GM18499 (cell line): ENCODE results near the gene CUL9.

Source experiments
- ATAC-seq: cut with Tn5 transposase; IDR thresholded peaks from one replicate; pipeline ENCODE4 v1.9.1; 2021; ENCODE audit warnings: moderate number of reproducible peaks; ENCODE audit not compliant: insufficient read depth, unreplicated experiment

Gene CUL9

DNA sequence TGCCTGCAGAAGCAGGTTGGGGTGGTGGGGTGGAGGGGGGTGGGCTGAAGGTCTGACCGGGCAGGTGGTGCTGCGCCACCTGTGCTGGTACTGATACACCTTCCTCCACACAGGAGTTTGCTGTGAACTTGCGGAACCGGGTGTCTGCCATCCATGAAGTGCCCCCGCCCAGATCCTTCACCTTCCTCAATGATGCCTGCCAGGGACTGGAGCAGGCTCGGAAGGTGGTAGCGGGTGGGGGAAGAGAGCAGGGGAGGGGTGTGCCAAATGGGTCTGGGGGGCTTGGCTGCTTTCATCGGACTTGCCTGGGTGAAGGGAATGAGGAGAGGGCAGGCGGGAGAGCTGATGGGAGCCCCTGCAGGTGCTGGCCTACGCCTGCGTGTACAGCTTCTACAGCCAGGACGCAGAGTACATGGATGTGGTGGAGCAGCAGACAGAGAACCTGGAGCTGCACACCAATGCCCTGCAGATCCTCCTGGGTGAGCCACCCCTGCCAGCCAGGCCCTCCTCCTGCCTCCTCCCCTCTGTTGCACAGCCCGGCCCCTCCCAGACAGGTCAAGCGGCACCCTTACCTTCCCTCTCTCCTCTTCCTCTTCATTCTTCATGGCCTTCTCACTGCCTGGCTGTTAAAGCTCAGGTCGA lies 40.5 kb downstream of the CUL9 start:
- no peak for ATAC-seq

DNA sequence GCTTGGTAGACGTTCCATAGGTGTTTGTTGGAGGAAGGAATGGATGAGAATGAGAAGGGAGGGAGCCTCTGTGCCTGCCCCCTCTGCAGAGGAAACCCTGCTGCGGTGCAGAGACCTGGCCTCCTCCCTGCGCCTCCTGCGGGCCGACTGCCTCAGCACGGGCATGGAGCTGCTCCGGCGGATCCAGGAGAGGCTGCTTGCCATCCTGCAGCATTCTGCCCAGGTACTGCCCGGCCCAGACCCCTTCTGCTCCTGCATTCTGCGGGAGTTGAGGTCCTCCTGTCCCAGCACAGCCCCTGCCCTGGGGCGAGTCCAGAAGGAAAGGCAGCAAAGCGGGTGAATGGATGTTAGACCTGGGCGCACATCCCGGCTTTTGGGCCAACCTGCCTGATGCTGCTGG lies 41.2 kb downstream of the CUL9 start:
- no peak for ATAC-seq

DNA sequence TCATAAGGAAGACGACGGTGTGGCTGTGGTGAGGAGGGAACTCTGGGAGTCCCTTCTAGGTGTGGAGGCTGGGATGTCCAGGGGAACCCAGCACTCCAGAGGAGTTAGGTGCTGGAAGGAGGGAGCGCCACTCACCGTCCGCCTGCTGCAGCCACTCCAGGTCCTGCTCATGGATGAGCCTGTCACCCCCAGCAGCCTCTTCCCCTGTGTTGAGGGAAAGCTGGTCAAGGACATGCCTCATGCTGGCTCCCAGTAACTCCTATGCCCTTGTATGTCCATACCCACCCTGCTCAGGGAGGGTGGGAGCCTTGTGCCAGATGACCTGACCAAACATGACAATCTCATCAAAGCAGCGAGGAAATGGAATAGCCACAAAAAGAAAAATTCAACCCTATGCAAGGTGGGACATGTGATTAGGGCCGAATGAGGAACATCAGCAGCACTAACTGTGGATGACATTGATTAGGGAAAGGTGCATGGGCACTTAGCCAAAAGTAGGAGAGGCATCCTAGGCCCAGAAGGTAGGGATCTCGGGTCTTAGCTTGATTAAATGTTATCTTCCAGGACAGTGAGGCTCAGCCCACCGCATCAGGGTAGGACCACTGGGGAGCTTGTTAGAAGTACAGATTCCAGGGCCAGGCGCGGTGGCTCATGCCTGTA lies 44.3 kb downstream of the CUL9 start:
- no peak for ATAC-seq

DNA sequence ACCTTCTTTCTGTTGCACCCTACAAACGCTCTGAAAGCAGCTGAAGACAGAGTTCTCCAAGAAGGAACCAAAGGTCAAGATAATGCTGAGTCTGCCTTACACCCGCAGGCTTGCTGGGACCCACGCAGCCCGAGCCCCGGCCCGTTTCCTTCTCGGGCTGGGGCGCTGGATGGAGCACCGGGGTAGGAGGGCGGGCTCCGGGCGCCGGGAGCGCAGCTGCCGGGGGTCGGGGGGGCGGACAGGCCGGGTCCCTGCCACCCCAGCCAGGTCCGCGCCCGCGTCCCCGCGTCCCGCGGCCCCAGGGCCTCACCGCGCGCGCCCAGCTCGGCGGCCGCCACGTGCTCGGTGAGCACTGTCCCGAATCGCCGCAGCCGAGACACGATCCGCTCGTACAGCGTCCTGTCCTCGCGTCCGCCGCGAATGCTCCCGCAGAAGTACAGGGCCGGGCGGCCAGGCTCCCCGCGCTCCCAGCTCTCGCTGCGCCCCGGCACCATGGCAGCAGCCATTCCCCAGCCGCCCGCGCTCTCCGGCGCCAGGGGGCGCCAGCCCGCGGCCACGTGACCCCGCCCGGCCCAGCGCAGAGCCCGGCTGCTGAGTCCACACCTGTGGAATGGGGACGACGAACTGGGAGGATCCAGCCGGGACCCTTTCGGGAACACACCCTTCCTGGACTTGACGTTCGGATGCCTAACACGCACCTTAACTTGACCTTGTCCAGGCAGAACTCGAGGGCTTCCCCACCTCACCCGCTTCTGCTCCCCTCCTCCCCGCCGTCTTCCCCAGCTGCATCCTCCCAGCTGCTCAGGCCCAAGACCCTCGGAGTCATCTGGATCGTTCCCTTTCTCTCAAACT lies 47.2 kb downstream of the CUL9 start, which contains the start of gene DNPH1:
Gene DNPH1, minus strand, starts transcription at position 531 of the 852 bp plus-strand sequence. Its CDS starts 25 bp downstream, at position 506.
- no peak for ATAC-seq

DNA sequence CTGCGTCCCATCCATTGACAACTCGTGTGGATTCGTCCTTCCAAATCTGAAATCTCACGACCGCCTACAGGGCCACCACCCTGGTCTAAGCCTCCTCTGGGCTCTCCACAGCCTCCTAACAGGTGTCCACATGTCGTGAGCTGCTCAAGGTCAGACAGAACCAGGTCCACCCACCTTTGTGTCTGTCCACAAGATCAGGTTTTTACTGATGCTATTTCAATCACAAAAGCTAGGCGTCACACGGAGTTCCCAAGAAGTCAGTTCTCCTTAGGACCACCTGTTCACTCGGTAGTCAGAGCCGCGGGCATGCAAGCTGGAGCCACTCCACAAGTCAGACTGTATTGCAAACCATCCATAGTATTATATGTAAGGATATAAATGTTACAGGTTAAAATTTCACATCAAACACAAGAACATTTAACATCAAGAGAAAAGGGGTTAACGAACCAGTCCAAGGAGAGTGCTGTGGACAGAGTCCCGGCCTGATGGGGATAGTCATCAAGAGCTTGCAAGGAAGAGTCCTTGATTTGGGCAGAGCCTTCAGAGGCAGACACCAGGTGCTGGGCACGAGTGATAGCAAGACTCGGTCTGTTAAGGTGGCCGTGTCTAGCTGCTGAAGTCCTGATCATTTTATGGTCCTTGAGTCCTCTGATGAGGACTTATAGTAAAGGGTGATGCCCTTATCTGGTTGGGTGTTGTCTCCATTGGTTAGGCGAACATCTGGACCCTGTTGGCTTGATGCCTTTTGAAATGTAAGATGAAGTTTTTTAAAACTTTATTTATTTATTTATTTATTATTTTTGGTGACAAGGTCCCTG lies 48.0 kb downstream of the CUL9 start:
- no peak for ATAC-seq

DNA sequence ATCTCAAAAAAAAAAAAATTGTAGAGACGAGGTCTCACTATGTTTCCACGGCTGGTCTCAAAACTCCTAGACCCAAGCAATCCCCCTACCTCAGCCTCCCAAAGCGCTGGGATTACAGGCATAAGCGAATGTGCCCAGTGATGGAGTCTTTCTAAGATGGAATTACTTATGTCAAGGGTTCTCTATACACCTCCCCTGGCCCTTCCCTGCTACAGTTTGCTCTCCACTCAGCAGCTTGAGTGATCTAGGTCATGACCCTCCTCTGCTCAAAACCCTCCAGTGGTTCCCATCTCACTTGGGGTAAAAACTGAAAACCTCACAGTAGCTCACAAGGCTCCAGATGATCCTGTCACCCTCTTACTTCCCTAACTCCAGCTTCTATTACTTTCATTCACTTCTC lies 49.1 kb downstream of the CUL9 start:
- ATAC-seq: no peak

DNA sequence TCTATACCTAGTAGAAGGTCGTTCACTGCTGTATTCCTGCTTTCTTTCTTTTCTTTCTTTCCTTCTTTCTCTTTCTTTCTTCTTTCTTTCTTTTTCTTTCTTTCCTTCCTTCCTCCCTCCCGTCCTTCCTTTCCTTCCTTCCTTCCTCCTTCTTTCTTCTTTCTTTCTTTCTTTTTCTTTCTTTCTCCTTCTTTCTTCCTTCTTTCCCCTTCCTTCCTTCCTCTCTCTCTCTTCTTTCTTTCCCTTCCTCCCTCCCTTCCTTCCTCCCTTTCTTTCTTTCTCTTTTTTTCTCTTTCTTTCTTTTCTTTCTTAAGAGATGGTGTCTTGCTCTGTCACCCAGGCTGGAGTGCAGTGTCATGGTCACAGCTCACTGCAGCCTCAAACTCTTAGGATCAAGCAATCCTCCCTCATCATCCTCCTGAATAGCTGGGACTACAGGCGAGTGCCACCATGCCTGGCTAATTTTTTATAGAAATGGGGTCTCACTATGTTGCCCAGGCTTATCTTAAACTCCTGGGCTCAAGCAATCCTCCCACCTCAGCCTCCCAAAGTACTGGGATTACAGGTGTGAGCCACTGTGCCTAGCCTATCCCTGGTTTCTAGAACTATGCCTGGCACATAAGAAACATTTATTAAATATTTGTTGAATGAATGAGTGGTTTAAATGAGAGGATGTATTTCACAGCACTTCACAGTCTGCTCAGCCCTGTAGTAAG lies 49.9 kb downstream of the CUL9 start:
- no peak for ATAC-seq

DNA sequence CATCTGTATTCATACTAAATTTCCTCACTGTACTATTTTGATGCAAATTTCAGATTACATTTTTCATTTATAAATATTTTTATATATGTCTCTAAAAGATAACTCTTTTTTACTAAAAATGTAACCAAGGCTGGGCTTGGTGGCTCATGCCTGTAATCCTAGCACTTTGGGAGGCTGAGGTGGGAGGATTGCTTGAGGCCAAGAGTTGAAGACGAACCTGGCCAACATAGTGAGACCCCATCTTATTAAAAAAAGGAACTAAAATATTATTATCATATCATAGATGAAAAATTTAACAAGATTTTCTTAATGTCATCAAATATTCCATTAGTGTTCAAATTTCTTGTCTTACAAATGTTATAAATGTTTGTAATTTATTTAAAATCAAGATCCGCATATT lies 53.8 kb downstream of the CUL9 start:
- ATAC-seq: no peak

DNA sequence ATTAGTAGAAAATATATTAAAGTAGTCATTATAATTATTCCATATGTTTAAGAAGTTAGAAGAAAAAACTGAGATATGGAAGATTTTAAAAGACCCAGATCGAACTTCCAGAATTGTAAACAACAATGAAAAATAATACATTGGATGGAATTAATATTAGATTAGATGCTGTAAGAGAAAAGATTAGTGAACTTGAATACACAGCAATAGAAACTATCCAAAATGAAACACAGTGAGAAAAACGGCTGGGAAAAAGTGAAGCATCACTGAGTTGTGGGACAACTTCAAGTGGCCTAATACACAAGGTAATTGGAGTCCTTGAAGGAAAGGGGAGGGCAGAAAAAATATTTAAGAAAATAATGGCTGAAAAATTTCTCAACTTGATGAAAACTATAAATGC lies 57.1 kb downstream of the CUL9 start:
- no peak for ATAC-seq

DNA sequence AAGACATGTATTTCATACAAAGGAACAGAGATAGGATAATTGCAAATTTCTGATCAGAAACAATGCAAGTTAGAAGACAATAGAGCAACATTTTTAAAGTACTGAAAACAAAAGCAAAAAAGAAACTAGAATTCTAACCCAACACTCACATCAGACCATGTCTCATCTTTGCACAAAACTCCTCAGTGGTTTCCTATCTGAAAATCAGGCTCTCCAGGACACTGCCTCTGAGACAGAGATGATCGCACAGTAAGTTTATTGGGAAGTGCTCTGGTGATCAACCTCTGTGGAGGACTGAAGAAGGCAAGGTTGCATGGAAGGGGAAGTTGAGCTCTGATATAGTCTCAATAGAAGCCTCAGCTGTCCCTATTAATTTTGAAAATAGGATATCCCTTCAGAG lies 59.0 kb downstream of the CUL9 start:
- no peak for ATAC-seq

DNA sequence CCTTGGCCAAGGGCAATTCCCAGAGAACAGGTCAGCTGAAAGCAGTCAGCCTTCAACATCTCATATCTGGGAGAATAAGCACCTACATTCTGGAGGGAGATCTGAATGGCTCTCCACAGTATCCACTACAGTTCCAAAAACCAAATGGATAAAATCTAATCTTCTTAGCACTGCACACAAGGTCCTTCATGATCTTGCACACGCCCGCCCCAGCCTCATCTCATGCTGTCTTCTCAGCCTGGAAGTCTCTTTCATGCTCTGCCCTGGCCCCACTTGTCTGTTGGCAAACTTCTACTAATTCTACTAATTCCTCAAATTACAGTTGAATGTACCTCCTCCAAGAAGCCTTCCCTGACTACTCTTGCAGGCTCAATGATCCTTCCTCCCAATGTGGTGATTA lies 59.5 kb downstream of the CUL9 start:
- no peak for ATAC-seq

DNA sequence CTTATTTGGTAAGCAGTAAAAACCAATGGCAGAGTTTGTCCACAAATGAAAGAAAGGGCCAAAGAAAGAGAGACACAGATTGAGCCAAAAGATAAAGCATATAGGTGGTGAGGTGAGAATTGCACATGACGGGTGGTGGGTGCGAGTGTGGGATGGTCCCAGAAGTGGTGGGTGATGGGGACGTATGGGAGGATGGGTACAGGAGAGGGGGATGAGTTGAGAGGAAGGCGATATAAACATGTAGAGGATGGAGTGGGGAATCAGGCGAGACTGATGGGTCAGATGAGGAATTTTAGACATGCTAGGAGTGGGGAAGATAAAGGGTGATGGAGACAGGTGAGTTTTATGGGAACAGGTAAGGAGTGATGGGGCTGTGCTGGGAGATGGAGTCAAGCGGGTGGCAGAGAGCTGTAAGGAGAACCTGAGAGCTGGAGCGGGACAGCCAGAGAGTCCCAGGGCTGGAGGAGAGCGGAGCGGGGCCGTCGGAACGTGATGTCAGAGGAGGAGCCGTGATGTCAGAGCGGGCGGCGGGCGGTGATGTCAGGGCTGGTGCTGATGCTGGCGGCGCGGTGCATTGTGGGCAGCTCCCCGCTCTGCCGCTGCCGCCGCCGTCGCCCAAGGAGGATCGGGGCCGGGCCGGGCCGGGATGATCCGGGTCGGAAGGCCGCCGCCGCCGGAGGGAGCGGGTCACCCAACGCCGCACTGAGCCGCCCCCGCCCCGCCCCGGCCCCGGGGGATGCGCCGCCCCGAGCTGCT lies 61.1 kb downstream of the CUL9 start, which contains the start of gene TTBK1:
Gene TTBK1, plus strand, starts transcription at position 574 of the 756 bp plus-strand sequence. CDS start 3,180 bp downstream, outside the sequence.
- no peak for ATAC-seq

DNA sequence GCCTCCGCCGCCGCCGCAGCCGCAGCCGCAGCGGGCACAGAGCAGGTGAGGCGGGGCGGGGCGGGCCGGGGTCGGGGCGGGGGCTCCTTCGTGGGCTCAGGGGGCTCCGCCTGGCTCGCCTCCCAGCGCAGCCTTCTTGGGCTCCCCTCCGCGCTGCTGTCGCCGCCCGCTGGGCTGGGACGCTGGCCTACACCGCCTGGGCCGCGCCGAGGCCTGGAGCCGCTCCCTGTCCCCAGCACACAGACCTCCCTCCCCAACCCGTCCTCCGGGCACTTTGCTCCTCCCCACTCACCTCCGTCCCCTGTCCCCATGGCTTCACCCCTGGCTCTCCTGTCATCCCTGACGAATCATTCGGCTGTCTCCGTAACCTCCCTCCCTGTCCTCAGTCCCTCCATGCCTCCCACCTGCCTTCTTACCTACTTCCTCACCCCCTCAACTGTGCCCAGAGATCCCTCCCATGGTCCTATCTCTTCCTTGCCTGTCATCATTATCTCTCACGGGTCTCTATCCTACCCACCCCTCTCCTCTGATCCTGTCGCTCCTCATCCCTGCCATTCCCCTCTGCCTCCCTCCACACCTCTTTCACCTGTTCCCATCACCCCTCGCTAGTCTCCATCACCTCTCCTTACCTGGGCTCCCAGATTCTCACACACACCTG lies 61.8 kb downstream of the CUL9 start:
- no peak for ATAC-seq

DNA sequence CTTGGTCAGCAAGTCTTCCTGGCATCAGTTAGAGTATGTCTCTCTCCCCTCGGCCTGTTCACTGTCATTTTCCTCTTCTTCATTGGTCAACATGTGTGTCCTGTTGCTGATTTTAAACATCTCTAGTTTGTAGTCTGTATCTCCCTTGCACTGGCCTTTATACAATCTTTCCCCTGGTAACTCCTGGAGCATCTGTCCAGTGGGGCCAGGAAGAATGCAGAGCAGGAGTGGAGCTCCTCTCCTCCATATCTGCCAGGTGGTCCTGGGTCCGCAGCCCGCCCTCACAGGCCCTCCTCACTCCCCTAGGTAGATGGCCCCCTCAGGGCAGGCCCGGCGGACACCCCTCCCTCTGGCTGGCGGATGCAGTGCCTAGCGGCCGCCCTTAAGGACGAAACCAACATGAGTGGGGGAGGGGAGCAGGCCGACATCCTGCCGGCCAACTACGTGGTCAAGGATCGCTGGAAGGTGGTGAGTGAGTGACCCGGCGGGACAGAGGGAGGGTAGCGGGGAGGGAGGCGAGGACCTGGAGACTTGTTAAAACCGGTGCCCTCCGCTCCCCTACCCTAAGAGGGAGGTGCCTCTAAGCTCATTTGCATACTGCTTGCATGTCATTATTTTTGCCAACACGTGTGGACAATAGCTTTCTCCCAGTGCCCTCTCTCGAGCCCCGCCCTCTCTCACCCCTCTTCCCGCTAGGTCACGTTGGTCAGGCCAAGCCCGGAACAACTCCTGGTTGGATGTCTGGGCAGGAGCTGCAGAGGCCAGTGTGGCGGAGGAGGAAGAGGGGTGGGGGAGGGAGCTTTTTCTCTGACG lies 64.5 kb downstream of the CUL9 start:
- no peak for ATAC-seq

DNA sequence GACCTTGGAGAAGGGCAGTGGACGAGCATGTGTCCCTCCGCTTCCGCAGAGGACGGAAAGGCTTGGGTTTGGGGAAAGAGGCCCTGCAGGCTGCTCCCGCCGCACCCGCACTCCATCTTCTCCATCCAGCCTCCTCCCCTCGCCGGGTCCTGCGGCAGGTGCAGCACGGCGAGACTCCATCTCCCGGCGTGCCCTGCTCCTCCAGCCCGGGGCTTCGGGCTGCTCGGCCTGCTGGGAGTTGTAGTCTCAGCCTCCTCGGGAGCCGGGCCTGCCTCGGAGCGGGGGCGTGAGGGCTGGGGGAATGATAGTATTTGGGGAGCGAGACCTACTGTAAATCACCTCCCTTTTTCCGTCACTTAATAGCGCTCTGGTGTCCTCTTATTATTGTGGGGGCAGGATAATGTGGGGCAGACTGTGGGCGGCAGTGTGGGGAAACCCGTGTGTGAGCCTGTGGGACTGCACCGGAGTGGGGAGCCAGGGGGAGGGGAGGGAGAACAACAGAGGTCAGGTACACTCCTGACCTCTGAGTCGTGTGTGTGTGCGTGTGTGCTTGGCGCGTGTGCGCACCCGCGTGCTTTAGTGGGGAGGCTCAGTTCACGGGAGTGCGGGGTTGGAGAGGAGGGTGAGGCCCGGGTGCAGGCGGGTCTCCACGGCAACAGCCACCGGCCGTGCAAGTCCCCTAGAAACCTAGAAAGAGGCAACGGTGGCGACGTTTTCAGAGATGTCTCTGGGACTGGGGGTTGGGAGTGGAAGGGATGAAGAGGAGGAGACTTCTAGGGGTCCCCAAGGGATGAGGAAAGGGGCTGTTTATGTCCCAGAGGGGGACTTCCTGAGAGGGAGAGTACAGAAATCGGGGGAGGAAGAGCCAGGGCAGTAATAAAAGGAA lies 65.4 kb downstream of the CUL9 start:
- ATAC-seq: no peak

DNA sequence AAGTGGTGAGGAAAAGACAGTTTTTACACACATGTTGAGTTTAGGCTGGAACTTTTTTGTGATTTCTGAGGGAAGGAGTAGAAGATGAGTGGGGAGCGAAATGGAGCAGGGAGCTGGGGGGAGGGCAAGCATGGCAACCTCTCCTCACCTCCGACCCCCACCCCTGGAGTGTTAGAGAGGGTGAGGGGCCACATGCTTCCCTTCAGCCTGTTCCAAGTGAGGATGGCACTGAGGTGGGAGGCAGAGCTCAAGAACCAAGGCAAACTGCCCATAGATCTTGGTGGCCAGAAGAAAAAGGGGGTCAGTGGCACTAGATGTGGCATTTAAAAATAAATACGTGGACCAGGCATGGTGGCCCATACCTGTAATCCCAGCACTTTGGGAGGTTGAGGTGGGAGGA lies 66.1 kb downstream of the CUL9 start:
- ATAC-seq: no peak

DNA sequence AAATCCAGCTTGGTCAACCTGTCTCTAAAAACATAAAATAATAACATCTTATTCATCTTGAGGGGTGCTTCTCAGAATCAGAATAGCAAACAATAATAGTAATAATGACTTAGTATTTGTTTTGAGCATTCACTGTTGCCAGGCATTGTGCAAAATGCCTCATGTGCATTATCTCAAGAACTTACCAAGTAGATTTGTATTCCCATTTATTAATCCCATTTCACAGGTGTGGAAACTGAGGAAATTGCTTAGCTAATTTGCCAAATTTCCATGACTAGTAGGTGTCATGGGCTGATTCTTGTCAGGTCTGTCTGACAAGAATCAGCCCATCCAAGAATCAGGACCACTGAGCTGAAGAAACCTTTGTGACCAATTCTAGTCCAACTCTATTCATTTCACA lies 66.8 kb downstream of the CUL9 start:
- no peak for ATAC-seq
